BJ (cell line): ENCODE results near the gene UNC5A. TPM values are rescaled to one million over a fixed set of nuclear protein-coding genes. Genes with fewer than 3 reads are reported as not detected.

ENCODE experiments used
- CTCF ChIA-PET: fragments of 350-600 bp; formaldehyde crosslinking; extraction: SDS; loops from one replicate; lab custom pipeline; 2021; ENCODE audit warnings: antibody characterized with exemption, inconsistent platforms; lab: Yijun Ruan, JAX
- POLR2A ChIA-PET: fragments of 300-600 bp; sonication (Branson Sonifier 250); formaldehyde crosslinking; extraction: SDS; loops from one replicate; lab custom pipeline; 2021; ENCODE audit warnings: antibody characterized with exemption; lab: Charles Lee
- DNase-seq: peaks from one replicate; pipeline ENCODE4 v3.0.0-alpha.2; 2011; ENCODE audit warnings: low read depth
- H3K27me3 ChIP-seq: 2 replicates; pipeline ENCODE4 v1.6.0; 2011; ENCODE audit warnings: low read length; ENCODE audit not compliant: control insufficient read depth, insufficient read depth
- H3K36me3 ChIP-seq: 2 replicates; pipeline ENCODE4 v1.5.1; 2011; ENCODE audit warnings: low read length; ENCODE audit not compliant: control insufficient read depth, insufficient read depth
- H3K4me3 ChIP-seq: 2 replicates; pipeline ENCODE4 v1.5.1; 2011; ENCODE audit warnings: low read depth, mild to moderate bottlenecking, control low read depth, low read length
- polyA plus RNA-seq: library from polyadenylated mRNA; depleted of rRNA; stranded (reverse); fragments of >200 nt; gene quantifications from 2 replicates; pipeline ENCODE4 v1.2.3, GENCODE V29; 2011
- TF ChIP-seq, protein P1 (sequence below): IDR thresholded peaks from 2 replicates; pipeline ENCODE4 v1.5.1; 2011; ENCODE audit warnings: low read depth, mild to moderate bottlenecking, control low read depth, inconsistent platforms, low read length, moderate library complexity; ENCODE audit not compliant: insufficient read depth

The UNC5A gene
- polyA plus RNA-seq, 1 experiment = not detected

DNA sequence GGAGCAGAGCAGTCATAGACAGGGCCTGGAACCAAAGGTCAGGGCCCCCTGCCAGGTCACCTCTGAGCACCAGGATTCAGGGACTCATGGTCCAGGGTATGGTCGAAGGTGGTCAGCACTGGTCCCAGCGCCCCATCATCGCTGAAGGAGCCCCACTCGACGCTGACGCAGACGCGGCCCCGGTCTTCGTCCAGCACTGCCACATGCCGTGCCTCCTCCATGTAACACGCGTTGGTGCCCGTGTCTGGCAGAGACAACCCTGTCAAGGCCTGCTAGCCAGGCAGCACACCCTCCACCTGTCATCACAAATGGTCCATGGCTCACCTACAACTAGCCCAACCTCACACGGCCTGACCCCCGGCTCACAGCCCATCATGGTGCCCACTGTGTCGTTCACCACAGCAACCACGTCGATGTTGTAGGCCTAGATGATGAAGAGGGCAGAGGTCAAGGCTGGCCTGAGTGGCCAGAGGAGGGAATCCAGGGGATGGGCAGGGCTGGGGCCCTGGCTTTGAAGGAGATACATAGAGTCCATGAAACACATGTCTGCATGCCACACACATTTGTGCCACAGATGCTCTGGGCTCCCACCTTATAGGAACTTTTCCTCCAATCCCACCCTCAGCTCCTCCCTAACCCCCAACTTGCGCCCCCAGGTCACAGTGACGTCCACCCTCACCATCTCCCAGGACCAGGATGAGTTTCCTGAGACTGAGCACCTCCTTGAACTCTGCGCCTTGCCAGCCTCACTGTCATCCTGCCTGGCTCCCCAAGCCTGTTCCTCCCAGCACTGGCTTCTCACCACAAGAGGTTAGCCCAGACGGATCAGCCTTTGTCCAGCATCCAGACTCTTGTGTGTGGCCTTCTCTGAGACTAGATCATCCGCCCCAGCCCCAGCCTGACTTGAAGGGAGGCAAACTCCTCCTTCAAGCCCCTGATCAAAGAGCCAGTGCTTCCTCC is 79.2 kb downstream of the UNC5A start:
- DNase-seq = no peak
- ChIA-PET POLR2A (no interaction called here), CTCF (no interaction called here)
- H3K27me3 ChIP-seq = peaks cover 14% of the 10 kb centered on the region
- no peak overlapping the region for H3K4me3 ChIP-seq
- H3K36me3 ChIP-seq = no peaks in the 10 kb centered on the region
- TF ChIP-seq, protein P1, sequence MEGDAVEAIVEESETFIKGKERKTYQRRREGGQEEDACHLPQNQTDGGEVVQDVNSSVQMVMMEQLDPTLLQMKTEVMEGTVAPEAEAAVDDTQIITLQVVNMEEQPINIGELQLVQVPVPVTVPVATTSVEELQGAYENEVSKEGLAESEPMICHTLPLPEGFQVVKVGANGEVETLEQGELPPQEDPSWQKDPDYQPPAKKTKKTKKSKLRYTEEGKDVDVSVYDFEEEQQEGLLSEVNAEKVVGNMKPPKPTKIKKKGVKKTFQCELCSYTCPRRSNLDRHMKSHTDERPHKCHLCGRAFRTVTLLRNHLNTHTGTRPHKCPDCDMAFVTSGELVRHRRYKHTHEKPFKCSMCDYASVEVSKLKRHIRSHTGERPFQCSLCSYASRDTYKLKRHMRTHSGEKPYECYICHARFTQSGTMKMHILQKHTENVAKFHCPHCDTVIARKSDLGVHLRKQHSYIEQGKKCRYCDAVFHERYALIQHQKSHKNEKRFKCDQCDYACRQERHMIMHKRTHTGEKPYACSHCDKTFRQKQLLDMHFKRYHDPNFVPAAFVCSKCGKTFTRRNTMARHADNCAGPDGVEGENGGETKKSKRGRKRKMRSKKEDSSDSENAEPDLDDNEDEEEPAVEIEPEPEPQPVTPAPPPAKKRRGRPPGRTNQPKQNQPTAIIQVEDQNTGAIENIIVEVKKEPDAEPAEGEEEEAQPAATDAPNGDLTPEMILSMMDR = no peak

DNA sequence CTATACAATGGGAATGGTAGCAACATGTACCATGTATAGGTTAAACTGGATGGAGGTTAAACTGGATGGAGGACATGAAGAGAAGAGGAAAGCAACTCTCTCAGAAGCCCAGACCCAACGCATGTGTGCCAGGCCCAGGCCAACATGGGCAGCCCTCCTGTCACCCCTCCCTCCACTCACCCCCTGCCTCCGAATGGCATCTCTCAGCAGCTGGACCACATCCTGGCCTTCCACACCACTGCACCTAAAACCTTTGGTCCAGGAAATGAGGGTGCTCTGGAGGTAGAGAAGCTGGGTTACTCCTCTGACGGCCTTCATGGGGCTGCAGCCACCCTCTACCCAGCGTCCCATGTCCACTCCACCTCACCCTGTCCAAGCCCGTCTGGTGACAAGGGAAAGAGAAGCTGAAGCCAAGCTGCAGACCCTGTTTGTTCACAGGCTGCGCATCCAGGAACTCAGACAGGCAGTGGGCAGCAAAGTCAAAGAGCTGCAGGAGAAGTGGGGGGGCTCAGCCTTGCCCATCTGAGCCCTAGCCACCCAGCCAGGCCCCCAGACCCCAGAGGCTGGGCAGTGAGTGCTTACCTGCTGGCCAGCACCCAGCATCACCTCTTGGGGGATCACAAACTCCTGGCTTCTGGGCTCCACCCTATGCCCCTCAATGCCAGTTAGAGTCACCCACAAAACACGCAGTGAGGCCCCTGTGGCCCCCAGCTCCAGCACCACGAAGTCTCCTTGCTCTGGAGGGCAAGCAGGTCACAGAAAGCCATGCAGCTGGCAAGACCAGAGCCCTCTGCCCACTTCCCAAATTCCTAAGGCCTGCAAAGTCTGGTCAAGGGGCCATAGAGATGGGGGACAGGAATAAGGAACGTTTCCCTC is 80.3 kb downstream of the UNC5A start:
- TF ChIP-seq, protein P1 = no peak
- peaks cover 12% of the 10 kb centered on the region for H3K27me3 ChIP-seq
- ChIA-PET CTCF (interaction anchor here (0.9 kb wide), 1 partner anchor 9 kb away, joined by 3 read pairs; no protein-coding TSS in a partner anchor), POLR2A (no interaction called here)
- no peaks in the 10 kb centered on the region for H3K36me3 ChIP-seq
- no peak overlapping the region for H3K4me3 ChIP-seq
- no peak for DNase-seq

DNA sequence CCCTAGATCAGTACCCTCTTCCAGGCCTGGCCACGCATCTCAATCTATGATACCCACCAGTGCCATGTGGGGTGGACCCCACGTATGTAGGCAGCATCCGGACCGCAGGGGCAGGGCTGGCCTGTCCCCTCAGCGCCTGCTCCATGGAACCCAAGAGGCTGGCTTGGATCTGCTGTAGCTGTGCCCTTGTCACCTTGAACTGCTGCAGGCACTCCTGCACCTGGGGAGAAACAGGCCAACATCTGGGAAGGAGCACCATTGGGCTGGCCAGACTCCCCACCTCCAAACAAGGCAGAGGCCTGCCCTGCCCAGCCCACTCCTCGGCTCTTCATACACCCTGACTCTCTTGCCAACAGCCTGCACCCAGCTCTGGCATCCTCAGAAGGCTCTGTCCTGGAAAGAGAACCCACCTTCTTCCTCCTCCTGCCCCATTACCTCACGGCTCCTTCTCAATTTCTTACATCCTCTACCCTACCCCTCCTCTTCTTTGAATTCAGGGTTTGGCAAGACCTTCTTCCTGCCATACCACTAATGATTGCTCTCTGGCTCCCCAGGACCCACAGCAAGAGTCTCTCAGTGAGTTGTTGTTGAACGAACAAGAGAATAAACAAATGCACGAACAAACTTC is 81.1 kb downstream of the UNC5A start:
- TF ChIP-seq, protein P1 = no peak
- POLR2A ChIA-PET = no interaction called here
- DNase-seq = no peak
- peaks cover 11% of the 10 kb centered on the region for H3K27me3 ChIP-seq
- H3K4me3 ChIP-seq = no peak overlapping the region
- H3K36me3 ChIP-seq = no peaks in the 10 kb centered on the region
- CTCF ChIA-PET = interaction anchor here (0.9 kb wide), 1 partner anchor 9 kb away, joined by 3 read pairs; no protein-coding TSS in a partner anchor

DNA sequence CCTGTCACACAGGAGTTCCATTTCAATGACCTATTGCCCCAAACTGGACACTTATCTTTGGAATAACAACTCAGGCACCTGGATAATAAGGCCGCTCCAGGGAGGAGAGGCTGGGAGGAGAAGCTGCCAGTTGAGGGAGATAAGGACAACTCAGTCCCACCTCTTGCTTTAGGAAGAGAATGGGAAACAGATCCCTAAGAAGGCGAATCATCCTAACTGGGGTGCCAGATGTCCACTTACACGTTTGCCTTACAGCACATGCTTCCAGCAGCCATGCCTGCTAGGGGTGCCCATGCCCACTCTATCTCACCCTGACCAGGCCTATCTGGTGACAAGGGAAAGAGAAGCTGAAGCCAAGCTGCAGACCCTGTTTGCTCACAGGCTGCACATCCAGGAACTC is 82.3 kb downstream of the UNC5A start:
- H3K4me3 ChIP-seq = no peak overlapping the region
- DNase-seq = no peak
- CTCF ChIA-PET = no interaction called here
- peaks cover 10% of the 10 kb centered on the region for H3K27me3 ChIP-seq
- POLR2A ChIA-PET = no interaction called here
- H3K36me3 ChIP-seq = no peaks in the 10 kb centered on the region
- TF ChIP-seq, protein P1 = no peak
